Measurements from ENCODE around the gene TEX54.
"Not testable (repeated sequence)": the region's sequence is repeated elsewhere in the genome, so short reads cannot be mapped to it uniquely, and the experiment has no call there.

The TEX54 gene

GRCh38 chr11:62830904-62831519 lies 1.6 kb downstream of the TEX54 start:
- no peak for DNase-seq

GRCh38 chr11:62828130-62828529 lies 4.5 kb downstream of the TEX54 start:
- not testable (repeated sequence) for DNase-seq

- no peak for DNase-seq
Measured at GRCh38 chr11:62823677-62824076, 9.0 kb downstream of the TEX54 start.

GRCh38 chr11:62817129-62817528 lies 15.5 kb downstream of the TEX54 start:
- DNase-seq = no peak

- DNase-seq = no peak
Measured at GRCh38 chr11:62816557-62816956, 16.1 kb downstream of the TEX54 start.

- DNase-seq = no peak
Measured at GRCh38 chr11:62811659-62812058, 21.0 kb downstream of the TEX54 start.

GRCh38 chr11:62810748-62811147 lies 21.9 kb downstream of the TEX54 start:
- no peak for DNase-seq

GRCh38 chr11:62806611-62807121 lies 26.0 kb downstream of the TEX54 start:
- no peak for DNase-seq

GRCh38 chr11:62805961-62806441 lies 26.6 kb downstream of the TEX54 start:
- no peak for DNase-seq

GRCh38 chr11:62805076-62805892 lies 27.4 kb downstream of the TEX54 start, which contains the start of gene NXF1:
TSS of gene NXF1 (minus strand) at chr11:62805440. CDS start at chr11:62805356, 84 bp downstream.
- peak; percentile 95 for DNase-seq

- no peak for DNase-seq
Measured at GRCh38 chr11:62804310-62805075, 28.1 kb downstream of the TEX54 start.

GRCh38 chr11:62801071-62801470 lies 31.6 kb downstream of the TEX54 start:
- no peak for DNase-seq

- no peak for DNase-seq
Measured at GRCh38 chr11:62799486-62799885, 33.2 kb downstream of the TEX54 start.

GRCh38 chr11:62796281-62796680 lies 36.4 kb downstream of the TEX54 start:
- DNase-seq = no peak

- DNase-seq = no peak
Measured at GRCh38 chr11:62794201-62794775, 38.4 kb downstream of the TEX54 start.

- no peak for DNase-seq
Measured at GRCh38 chr11:62792202-62792575, 40.5 kb downstream of the TEX54 start.

GRCh38 chr11:62791501-62792201 lies 41.0 kb downstream of the TEX54 start, which contains the start of gene TMEM223:
TSS of gene TMEM223 (minus strand) at chr11:62792006. CDS start at chr11:62791994, 12 bp downstream.
- peak; percentile 92 for DNase-seq

- no peak for DNase-seq
Measured at GRCh38 chr11:62789576-62789975, 43.1 kb downstream of the TEX54 start.

GRCh38 chr11:62788991-62789390 lies 43.6 kb downstream of the TEX54 start:
- no peak for DNase-seq

- peak; percentile 98 for DNase-seq
Measured at GRCh38 chr11:62787005-62787759, 45.5 kb downstream of the TEX54 start, which contains the start of gene TMEM179B. TSS of gene TMEM179B (plus strand) at chr11:62787402. CDS start at chr11:62787432, 30 bp downstream.

Measured in left hindlimb (tissue), 1 donor.